GOT3 (cell line): ENCODE results near the gene TAF4.
A peak's percentile ranks its signal among the peaks of the same experiment; 100 is the strongest.

Experiments used
- DNase-seq: peaks from one replicate; lab custom pipeline; 2025; ENCODE audit warnings: mixed read lengths; lab: John Stamatoyannopoulos, UW

TAF4 gene

GRCh38 chr20:61929971-61930666 is 135.6 kb downstream of the TAF4 start:
- no peak for DNase-seq

- no peak for DNase-seq
Observed at GRCh38 chr20:61929561-61929960, 136.1 kb downstream of the TAF4 start.

GRCh38 chr20:61927826-61928541 is 137.7 kb downstream of the TAF4 start:
- DNase-seq, result no peak

- no peak for DNase-seq
Observed at GRCh38 chr20:61927193-61927825, 138.4 kb downstream of the TAF4 start.

GRCh38 chr20:61926796-61927192 is 138.9 kb downstream of the TAF4 start:
- DNase-seq, result no peak

GRCh38 chr20:61926253-61926613 is 139.4 kb downstream of the TAF4 start:
- no peak for DNase-seq

GRCh38 chr20:61925555-61926252 is 140.0 kb downstream of the TAF4 start:
- peak; percentile 73 for DNase-seq

- no peak for DNase-seq
Observed at GRCh38 chr20:61924858-61925554, 140.7 kb downstream of the TAF4 start.
